Fibroblast of lung (primary cell): ENCODE data around the gene PLA1A.

Experiments
- EZH2 ChIP-seq: IDR thresholded peaks from 2 replicates; pipeline ENCODE4 v1.5.1; 2012; ENCODE audit warnings: low read length, control low read depth, mild to moderate bottlenecking; ENCODE audit errors: missing control alignments
- TF ChIP-seq, protein P1 (sequence below), 2 donors: IDR thresholded peaks in 1 of 2; conservative IDR thresholded peaks in 1 of 2; 1 replicate in 1 of 2; 2 replicates in 1 of 2; pipeline ENCODE4 v1.5.1; 2011 to 2012; ENCODE audit warnings: low read length in 2 of 2, control low read depth in 1 of 2, inconsistent platforms in 1 of 2, low read depth in 1 of 2, mild to moderate bottlenecking in 1 of 2

DNA sequence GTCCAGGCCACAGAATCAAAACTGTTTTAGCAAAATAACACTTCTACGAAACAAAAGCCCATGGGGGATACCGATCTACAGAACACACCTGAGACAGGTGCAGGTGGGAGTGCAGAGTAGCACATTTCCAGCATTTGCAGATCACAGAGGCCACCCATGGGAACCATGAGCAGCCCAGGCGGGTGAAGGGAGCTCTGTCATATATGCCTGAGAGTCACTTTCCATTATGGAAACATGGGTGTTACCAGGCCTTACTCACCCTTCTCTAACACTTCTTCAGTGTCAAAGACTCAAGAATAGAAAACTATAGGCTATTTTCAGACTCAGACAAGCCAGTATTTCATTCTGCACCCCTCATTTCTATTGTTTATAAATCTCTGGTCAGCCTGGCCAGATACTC, 3.5 kb downstream of the PLA1A start:
- TF ChIP-seq, protein P1, sequence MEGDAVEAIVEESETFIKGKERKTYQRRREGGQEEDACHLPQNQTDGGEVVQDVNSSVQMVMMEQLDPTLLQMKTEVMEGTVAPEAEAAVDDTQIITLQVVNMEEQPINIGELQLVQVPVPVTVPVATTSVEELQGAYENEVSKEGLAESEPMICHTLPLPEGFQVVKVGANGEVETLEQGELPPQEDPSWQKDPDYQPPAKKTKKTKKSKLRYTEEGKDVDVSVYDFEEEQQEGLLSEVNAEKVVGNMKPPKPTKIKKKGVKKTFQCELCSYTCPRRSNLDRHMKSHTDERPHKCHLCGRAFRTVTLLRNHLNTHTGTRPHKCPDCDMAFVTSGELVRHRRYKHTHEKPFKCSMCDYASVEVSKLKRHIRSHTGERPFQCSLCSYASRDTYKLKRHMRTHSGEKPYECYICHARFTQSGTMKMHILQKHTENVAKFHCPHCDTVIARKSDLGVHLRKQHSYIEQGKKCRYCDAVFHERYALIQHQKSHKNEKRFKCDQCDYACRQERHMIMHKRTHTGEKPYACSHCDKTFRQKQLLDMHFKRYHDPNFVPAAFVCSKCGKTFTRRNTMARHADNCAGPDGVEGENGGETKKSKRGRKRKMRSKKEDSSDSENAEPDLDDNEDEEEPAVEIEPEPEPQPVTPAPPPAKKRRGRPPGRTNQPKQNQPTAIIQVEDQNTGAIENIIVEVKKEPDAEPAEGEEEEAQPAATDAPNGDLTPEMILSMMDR (conservative IDR thresholded peaks at IDR 0.05 in 1 of 2, IDR thresholded peaks at IDR 0.05 in 1 of 2; ENCODE audit: low read depth in 1 of 2, low read length in 2 of 2): no peak
- TF ChIP-seq EZH2: no peak
